Fibroblast of skin of right quadriceps (primary cell): ENCODE results near the gene DBH.

Experiments used
- DNase-seq: peaks from one replicate; pipeline ENCODE4 v3.0.0-alpha.2; 2013

DBH gene

GRCh38 chr9:133628766-133629165 is 7.4 kb upstream of the DBH start:
- no peak for DNase-seq

GRCh38 chr9:133629221-133630110 is 6.7 kb upstream of the DBH start:
- DNase-seq = no peak

- no peak for DNase-seq
Measured at GRCh38 chr9:133631111-133631510, 5.1 kb upstream of the DBH start.

GRCh38 chr9:133632806-133633680 is 3.1 kb upstream of the DBH start:
- DNase-seq = no peak

GRCh38 chr9:133633681-133634080 is 2.5 kb upstream of the DBH start:
- DNase-seq = no peak

GRCh38 chr9:133634081-133634691 is 2.0 kb upstream of the DBH start:
- no peak for DNase-seq

- no peak for DNase-seq
Measured at GRCh38 chr9:133635098-133635497, 1.1 kb upstream of the DBH start.

- DNase-seq = no peak
Measured at GRCh38 chr9:133636902-133637301, 739 bp downstream of the DBH start.

- DNase-seq = no peak
Measured at GRCh38 chr9:133637451-133638055, 1.4 kb downstream of the DBH start.

GRCh38 chr9:133638076-133638475 is 1.9 kb downstream of the DBH start:
- no peak for DNase-seq

GRCh38 chr9:133638711-133639110 is 2.5 kb downstream of the DBH start:
- no peak for DNase-seq

GRCh38 chr9:133639613-133640012 is 3.5 kb downstream of the DBH start:
- DNase-seq = no peak

- no peak for DNase-seq
Measured at GRCh38 chr9:133640160-133640559, 4.0 kb downstream of the DBH start.

- no peak for DNase-seq
Measured at GRCh38 chr9:133640580-133641395, 4.6 kb downstream of the DBH start.

GRCh38 chr9:133641396-133641655 is 5.2 kb downstream of the DBH start:
- no peak for DNase-seq

GRCh38 chr9:133641861-133642595 is 5.9 kb downstream of the DBH start:
- DNase-seq = no peak

- DNase-seq = no peak
Measured at GRCh38 chr9:133642708-133643361, 6.7 kb downstream of the DBH start.

- DNase-seq = no peak
Measured at GRCh38 chr9:133643362-133643755, 7.2 kb downstream of the DBH start.

GRCh38 chr9:133643978-133644760 is 8.0 kb downstream of the DBH start:
- no peak for DNase-seq

- DNase-seq = no peak
Measured at GRCh38 chr9:133645021-133645765, 9.0 kb downstream of the DBH start.
